CD4-positive, alpha-beta T cell treated with Interleukin-6 for 4 hours (primary cell): Measurements from ENCODE around the gene CTNNBL1.
"Not testable (repeated sequence)": the region's sequence is repeated elsewhere in the genome, so short reads cannot be mapped to it uniquely, and the experiment has no call there.

Source experiments
- DNase-seq: peaks from one replicate; pipeline ENCODE4 v3.0.0-alpha.2; 2020; ENCODE audit warnings: mixed read lengths

Gene CTNNBL1

DNA sequence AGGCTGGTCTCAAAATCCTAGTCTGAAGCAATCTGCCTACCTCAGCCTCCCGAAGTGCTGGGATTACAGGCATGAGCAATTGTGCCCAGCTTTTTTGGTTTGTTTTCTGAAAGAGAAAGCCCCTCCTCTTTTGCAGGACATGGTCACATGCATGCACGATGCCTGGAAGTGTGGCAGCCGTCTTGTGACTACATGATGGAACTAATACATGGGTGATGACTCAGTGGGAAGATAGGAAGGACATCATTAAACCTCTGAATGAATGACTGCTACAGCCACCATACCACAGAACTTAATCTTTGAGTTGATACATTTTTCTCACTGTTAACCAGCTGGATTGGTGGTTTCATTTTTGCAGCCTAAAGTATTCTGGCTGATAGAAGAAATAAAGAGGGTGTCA is 13.4 kb upstream of the CTNNBL1 start:
- no peak for DNase-seq

GRCh38 chr20:37681384-37682112 is 12.3 kb upstream of the CTNNBL1 start:
- no peak for DNase-seq

GRCh38 chr20:37683146-37683545 is 10.7 kb upstream of the CTNNBL1 start:
- not testable (repeated sequence) for DNase-seq

DNA sequence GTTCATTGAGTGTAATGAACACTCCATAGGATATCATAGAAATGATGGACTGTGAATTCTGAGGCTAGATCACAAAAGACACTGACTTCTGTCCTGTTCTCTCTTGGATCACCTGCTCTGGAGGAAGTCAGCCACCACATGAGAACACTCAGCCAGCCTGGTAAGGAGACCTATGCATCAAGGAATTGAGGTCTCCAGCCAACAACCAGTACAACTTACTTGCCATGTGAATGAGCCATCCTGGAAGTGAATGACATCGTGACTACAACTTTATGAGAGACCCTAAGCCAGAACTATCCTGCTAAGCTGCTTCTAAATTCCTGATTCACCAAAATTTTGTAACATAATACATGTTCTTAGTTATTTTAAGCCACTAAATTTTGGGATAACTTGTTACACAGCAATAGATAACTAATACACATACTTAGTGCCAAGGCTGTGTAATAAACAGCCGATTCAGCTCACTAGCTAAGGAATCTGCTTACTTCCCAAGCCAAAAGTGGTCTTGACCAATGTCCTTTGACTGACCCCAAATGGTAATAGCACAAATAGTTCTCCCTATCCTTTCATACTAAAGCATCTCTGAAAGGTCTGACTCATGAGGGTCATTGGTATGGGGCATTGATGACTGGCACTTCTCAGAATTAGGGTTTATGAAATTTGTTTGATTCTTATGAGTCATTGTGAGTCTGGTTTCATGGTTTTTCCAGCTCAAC is 6.9 kb upstream of the CTNNBL1 start:
- DNase-seq = no peak

DNA sequence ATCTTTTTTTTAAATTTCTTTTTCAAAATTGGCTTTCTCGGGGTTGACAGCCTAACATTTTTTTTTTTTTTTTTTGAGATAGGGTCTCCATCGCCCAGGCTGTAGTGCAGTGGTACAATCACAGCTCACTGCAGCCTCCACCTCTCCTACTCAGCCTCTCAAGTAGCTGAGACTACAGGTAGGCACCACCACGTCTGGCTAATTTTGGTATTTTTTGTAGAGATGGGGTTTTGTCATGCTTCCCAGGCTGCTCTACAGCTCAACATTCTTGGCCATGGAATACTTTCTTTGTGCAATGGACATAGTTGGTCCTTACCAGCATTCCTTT is 6.4 kb upstream of the CTNNBL1 start:
- no peak for DNase-seq

GRCh38 chr20:37688093-37688492 is 5.7 kb upstream of the CTNNBL1 start:
- no peak for DNase-seq

DNA sequence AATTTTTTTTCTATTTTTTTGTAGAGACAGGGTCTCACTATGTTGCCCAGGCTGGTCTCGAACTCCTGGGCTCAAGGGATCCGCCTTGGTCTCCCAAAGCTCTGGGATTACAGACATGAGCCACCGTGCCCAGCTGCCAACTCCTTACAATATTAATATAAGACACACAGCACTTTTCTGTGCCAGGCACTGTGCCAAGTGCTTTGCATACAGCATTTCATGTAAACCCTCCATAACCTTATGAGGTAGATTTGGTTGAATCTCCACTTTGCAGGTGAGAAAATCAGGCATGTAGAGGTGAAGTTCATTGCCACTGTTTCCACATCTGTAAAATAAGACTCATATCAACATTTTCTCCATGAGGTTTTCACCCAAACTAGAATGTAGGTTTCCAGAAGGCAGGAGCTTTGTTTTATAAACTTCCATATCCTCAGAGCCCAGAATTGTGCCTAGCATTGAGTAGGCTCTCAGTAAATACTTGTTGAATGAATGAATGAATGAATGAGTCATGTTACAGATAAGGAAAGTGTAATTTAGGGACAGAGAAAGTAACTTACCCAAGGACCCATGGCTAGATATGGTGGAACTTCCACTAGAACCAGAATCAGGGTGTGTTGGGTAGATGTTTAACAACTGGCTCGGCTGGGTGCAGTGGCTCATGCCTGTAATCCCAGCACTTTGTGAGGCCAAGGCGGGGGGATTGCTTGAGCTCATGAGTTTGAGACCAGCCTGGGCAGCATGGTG is 3.0 kb upstream of the CTNNBL1 start:
- DNase-seq = no peak

DNA sequence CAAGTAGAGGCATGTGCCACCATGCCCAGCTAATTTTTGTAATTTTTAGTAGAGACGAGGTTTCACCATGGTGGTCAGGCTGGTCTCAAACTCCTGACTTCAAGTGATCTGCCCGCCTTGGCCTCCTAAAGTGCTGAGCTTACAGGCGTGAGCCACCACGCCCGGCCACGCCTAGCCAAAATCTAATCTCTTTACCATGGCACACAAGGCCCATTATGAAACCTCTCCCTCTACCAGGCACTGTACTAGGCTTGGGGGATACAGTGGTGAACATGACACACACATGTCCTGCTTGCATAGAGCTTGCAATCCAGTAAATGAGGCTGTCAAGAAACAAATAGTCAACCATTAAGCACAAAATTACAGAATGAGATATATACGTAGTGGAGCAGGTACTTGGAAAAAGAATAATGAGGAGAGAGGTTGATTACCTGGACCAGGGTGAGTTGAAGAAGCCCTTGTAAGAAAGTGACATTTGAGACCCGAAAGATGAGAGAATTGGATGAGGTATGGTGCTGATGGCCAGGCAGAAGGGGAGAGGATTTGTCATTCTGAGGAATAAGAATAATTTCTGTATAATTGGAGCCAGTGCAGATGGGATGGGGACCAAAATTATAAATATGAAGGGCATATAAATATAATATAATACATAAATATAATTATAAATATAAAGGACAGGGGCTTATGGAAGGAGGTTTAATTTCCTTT is 1.2 kb upstream of the CTNNBL1 start:
- DNase-seq = no peak

GRCh38 chr20:37693242-37693634 is 592 bp upstream of the CTNNBL1 start:
- DNase-seq = no peak

DNA sequence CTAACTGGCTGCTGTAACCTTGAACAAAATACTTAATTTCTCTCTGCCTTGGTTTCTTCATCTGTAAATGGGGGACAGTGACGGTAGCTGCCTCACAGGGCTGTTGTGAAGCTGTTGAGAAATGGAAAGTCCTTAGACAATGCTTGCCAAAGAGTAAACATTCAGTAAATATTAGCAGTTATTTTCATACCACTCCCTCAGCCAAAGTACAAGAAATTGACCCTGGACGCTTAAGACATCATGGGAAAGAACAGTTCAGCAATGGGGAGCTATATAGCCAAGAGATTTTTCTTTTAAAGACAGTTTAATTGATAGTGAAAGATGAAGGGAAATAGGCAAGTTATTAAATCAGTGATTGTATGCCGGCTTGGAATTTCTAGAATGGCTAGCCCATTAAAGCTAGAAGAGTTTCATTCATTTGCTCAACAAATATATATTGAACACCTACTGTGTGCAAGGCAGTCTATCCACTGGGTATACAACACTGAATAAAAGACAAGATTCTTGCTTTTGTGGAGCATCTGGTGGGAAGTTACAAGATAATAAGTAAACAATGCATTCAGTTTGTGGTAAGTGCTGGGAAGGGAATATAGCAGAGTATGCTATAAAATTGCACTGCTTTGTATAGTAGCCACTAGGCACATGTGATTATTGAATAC is 2.0 kb downstream of the CTNNBL1 start:
- DNase-seq = no peak

DNA sequence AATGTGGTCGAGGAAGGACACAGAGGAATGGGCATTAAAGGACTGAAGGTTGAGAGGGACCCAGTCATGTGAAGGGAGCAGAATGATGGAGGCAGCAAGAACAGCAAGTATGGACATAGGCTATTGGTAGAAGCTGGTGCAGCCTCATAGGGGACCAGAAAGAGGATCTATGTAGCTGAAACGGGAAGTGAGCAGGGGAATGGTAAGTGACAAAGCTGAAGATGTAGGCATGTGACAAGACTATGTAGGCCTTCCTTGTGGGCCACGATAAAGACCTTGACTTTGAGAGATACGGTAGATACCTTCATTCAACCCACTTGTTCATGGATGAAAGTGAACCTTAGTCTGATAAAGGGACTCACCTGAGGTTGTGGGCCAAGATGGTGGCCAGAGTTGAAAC is 3.5 kb downstream of the CTNNBL1 start:
- no peak for DNase-seq

DNA sequence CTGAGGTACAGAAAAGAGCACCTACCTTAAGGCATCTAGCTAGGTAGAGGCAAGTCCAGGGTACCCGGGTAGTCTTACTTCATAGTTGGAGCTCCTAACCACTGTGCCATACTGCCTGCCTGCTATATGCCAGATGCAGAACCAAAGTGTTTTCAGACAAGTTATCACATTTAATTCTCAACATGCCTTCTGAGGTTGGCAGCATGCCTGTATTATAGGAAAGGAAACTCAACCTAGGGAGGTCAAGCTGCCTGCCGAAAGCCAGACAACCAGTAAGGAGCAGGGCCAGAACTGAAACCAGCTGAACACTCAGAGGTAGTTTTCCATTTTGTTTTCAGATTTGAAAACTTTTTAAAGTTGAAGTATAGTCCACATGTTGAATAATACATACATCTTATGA is 5.4 kb downstream of the CTNNBL1 start:
- no peak for DNase-seq

GRCh38 chr20:37700301-37700700 is 6.5 kb downstream of the CTNNBL1 start:
- DNase-seq = no peak

GRCh38 chr20:37701676-37702075 is 7.8 kb downstream of the CTNNBL1 start:
- DNase-seq = not testable (repeated sequence)

GRCh38 chr20:37702403-37703034 is 8.7 kb downstream of the CTNNBL1 start:
- DNase-seq = no peak

- DNase-seq = no peak
These were observed 9.4 kb downstream of the CTNNBL1 start for GRCh38 chr20:37703035-37703845.

DNA sequence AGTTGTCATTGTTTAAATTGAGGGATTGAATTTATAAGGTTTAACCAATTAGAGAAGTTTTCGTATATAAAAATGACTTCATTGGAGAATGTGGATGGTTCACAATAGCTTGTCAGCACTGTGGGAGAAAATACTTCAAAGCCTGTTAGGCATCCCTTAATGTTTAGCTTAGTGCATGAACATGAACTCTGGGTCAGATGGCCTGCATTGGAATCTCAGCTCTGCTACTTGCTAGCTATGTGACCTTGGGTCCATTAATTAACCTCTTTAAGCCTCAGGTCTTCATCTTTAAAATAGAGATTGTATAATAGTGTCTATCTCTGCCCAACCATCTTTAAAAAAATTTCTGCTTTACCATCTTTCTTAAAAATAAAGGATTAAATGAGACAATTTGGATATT is 11.1 kb downstream of the CTNNBL1 start:
- DNase-seq = no peak

GRCh38 chr20:37706298-37706697 is 12.5 kb downstream of the CTNNBL1 start:
- no peak for DNase-seq

DNA sequence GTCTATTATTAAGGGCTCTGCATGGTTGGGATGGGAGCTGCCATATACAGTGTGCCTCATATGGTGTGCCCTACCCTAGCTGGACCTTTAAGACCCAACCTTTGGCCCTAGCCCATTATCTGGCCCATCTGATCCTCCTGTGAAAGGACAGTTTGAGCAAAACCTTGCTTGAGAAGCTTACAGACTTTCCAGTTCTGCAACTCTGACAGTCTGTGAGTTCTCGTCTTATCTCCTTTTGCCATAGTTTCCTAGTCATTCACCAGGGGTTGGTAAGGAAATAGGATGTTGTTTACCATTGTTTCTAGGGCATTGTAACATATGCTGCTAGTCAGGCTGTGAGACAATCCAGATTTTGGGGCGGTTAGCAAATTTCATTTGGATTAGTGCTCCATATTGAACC is 17.2 kb downstream of the CTNNBL1 start:
- DNase-seq = no peak

DNA sequence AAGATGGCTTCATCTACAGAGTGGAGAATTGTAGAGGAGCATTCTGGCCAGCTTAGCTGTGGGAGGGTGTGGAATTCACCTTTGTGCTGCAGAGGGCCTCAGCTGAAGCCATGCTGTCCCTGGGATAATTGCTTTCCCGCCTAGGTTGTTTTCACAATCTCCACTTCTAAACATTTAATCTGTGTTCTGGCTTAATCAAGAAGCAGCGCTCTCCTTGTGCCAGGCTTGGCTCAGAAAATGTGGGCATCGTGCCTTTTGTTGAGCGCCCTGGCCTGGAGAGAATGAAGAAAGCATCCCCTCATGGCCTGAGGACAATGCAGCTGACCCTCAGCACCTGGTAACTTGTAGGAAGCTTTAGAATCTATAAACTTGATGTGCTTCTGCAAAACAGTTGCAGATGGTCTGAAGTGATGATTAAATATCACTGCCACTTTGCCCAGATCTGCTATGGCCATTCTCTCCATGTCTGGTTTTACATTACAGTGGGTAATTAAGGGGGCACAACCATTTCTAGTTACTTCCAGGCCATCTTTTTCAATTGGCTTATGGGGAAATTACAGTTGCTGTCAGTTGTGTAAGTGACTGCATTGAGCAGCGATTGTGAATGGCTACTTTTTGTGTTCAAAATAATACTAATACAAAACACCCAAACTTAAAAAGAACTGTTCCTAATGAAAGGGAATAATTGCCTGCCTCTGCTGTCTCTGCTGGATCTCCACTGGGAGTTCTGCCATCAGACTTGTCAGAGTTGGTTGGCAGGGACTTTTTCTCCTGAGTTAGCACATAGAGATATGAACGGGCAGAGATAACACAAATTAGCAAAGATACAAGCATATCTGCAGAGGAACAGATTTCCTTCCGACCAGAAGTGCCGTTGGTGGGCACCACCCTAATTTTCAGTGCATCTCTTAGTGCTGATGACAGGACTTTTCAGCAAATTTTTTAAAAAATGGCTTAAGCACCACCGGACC is 18.4 kb downstream of the CTNNBL1 start:
- no peak for DNase-seq
